HG03025 (cell line): ENCODE results near the gene STPG2.
"Not testable (repeated sequence)": the region's sequence is repeated elsewhere in the genome, so short reads cannot be mapped to it uniquely, and the experiment has no call there.

Source experiments
- ATAC-seq: cut with Tn5 transposase; IDR thresholded peaks from one replicate; pipeline ENCODE4 v1.9.1; 2021; ENCODE audit warnings: mild to moderate bottlenecking, moderate library complexity; ENCODE audit not compliant: unreplicated experiment, low FRiP score

The STPG2 gene

GRCh38 chr4:97953171-97953941 is 189.9 kb downstream of the STPG2 start:
- ATAC-seq, result no peak

- ATAC-seq, result no peak
Observed at GRCh38 chr4:97952763-97953162, 190.5 kb downstream of the STPG2 start.

DNA sequence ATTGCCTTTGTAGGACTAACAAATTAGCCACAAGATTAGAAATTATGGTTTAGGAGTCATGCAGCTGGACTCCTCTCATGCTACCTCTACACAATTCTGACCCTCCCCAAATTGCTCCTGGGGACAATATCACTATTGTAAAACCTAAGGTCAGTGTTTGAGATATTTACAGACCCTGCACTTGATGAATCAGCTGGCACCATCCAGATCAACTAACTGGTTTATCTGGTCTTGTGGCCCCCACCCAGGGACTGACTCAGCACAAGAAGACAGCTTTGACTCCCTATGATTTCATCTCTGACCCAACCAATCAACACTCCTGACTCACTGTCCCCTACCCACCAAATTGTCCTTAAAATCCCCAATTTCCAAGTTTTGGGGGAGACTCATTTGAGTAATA is 192.4 kb downstream of the STPG2 start:
- no peak for ATAC-seq

GRCh38 chr4:97942951-97943350 is 200.3 kb downstream of the STPG2 start:
- ATAC-seq, result no peak

- no peak for ATAC-seq
Observed at GRCh38 chr4:97942137-97942536, 201.1 kb downstream of the STPG2 start.

- ATAC-seq, result no peak
Observed at GRCh38 chr4:97938141-97938540, 205.1 kb downstream of the STPG2 start.

GRCh38 chr4:97924341-97924958 is 218.8 kb downstream of the STPG2 start:
- ATAC-seq, result no peak

DNA sequence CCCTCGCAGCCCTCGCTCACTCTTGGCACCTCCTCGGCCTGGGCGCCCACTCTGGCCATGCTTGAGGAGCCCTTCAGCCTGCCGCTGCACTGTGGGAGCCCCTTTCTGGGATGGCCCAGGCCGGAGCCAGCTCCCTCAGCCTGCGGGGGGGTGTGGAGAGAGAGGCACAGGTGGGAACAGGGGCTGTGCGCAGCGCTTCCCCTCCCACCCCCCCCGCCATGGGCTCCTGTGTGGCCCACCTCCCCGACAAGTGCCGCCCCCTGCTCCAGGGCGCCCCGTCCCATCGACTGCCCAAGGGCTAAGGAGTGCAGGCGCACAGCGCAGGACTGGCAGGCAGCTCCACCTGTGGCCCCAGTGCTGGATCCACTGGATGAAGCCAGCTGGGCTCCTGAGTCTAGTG is 220.2 kb downstream of the STPG2 start:
- ATAC-seq, result no peak

- ATAC-seq, result no peak
Observed at GRCh38 chr4:97917115-97917514, 226.2 kb downstream of the STPG2 start.

GRCh38 chr4:97912156-97912555 is 231.1 kb downstream of the STPG2 start:
- ATAC-seq, result no peak

DNA sequence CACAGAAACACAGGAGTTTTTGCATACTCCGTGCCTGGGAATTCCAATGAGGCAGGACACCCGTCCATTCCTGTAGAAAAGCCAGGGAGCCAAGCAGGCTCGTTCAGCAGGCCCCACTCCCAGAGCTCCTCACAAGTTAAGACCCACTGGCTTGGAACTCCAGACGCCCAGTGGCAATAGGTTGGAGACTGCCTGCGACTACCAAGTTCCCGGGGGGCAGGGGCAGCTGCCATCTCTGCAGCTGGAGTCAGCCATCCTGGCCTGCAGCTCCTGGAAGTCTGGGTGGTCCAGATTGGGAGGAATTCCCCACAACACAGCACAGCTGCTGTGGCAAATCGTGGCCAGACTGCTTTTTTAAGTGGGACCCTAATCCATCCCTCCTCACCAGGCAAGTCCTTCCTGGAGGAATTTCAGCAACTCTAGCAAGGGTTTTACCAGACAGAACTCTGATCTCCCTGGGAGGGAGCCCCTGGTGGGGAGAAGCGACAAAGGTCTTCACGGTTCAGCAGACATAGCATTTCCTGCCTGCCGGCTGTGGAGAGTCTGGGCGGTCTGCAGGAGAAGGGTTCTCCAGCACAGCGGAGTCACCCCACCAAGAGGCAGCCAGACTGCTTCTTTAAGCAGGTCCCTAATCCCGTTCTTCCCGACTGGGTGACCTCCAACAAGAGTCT is 231.9 kb downstream of the STPG2 start:
- ATAC-seq, result no peak

DNA sequence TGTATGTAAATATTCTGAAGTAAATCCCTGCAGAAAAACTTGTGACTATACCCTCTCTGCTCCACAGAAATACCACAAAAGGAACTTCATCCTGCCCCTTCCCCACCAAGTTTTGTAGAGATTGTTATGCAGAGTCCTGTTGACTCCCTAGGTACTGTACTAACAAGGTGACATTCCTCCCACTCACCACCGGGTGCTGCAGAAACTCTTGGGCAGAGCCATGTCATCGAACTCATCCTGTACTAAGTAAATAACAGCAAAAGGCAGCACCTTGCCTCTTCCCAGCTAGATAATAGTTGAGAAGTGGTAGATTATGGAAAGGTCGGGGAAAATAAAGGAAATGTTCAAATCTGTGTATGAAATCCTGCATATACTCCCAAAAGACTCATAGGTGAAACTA is 233.3 kb downstream of the STPG2 start:
- ATAC-seq, result no peak

GRCh38 chr4:97903436-97904189 is 239.7 kb downstream of the STPG2 start:
- not testable (repeated sequence) for ATAC-seq

- no peak for ATAC-seq
Observed at GRCh38 chr4:97900229-97900628, 243.0 kb downstream of the STPG2 start.

DNA sequence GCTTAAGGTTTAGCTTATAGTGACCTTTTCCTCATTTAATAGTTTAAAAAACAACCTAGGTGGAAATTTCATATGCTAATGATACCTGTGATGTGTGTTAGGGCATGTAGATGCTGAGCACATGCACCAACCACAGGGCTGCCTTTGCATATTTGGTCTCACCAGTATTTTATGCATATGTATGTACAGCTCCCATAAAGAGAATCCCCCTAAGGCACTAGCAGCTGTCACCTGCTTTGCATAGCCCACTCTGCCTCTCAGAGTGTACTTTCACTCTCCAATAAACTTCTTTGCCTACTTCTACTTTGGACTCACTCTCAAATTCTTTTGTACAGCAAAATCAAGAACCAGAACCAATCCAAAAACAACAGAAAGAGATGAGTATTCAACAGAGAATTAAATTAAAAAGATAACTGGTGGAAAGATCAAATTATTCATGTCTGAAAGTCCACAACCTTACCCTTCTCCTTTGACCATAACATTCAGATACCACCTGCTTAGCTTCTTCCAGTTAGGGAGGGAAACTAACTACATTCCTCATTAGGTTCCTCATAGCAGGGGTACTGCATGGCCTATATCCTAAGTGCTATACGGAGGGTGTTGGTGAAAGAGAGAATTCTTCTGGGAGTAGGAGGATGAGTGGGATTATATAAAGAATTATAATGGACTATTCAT is 250.5 kb downstream of the STPG2 start:
- ATAC-seq, result no peak

- no peak for ATAC-seq
Observed at GRCh38 chr4:97879942-97880341, 263.3 kb downstream of the STPG2 start.

GRCh38 chr4:97868097-97868496 is 275.2 kb downstream of the STPG2 start:
- no peak for ATAC-seq

GRCh38 chr4:97867557-97868091 is 275.7 kb downstream of the STPG2 start:
- ATAC-seq, result no peak

- ATAC-seq, result no peak
Observed at GRCh38 chr4:97866821-97867556, 276.3 kb downstream of the STPG2 start.
